Fibroblast of skin of left biceps (primary cell): ENCODE results near the gene CCDC169.
"Not testable (repeated sequence)": the region's sequence is repeated elsewhere in the genome, so short reads cannot be mapped to it uniquely, and the experiment has no call there.

Experiments used
- DNase-seq, 2 experiments: peaks; one replicate each; pipeline ENCODE4 v3.0.0-alpha.2; 2013; ENCODE audit warnings: low read depth in 2 of 2

Gene CCDC169

GRCh38 chr13:36297366-36298338 is at the start of gene CCDC169:
CCDC169 (minus strand) TSS chr13:36297814; CDS start chr13:36297719, 95 bp downstream.
- peak in 1 of 2 experiments; percentile 1 for DNase-seq

GRCh38 chr13:36346222-36347083 is 48.8 kb upstream of the CCDC169 start, which contains the start of gene SPART:
SPART (minus strand) TSS chr13:36346394; CDS start chr13:36335830, 10,564 bp downstream.
- DNase-seq, result peak; percentile 75 to 78

GRCh38 chr13:36345438-36346221 is 48.0 kb upstream of the CCDC169 start:
- DNase-seq, result peak; percentile 62 to 67

- no peak for DNase-seq
These were observed 47.3 kb upstream of the CCDC169 start for GRCh38 chr13:36344886-36345437.

GRCh38 chr13:36344173-36344572 is 46.6 kb upstream of the CCDC169 start:
- DNase-seq, result no peak

- DNase-seq, result no peak
These were observed 46.2 kb upstream of the CCDC169 start for GRCh38 chr13:36343766-36344165.

- no peak for DNase-seq
These were observed 45.1 kb upstream of the CCDC169 start for GRCh38 chr13:36342715-36343114.

GRCh38 chr13:36341718-36342117 is 44.1 kb upstream of the CCDC169 start:
- DNase-seq, result no peak

- DNase-seq, result no peak
These were observed 42.1 kb upstream of the CCDC169 start for GRCh38 chr13:36339600-36340155.

GRCh38 chr13:36337938-36338641 is 40.5 kb upstream of the CCDC169 start:
- DNase-seq, result no peak

- no peak for DNase-seq
These were observed 35.4 kb upstream of the CCDC169 start for GRCh38 chr13:36332986-36333385.

- DNase-seq, result not testable (repeated sequence)
These were observed 34.6 kb upstream of the CCDC169 start for GRCh38 chr13:36332255-36332654.

GRCh38 chr13:36331280-36331679 is 33.7 kb upstream of the CCDC169 start:
- no peak for DNase-seq

GRCh38 chr13:36329361-36329760 is 31.7 kb upstream of the CCDC169 start:
- DNase-seq, result no peak

- no peak for DNase-seq
These were observed 31.2 kb upstream of the CCDC169 start for GRCh38 chr13:36328821-36329220.

- no peak for DNase-seq
These were observed 28.3 kb upstream of the CCDC169 start for GRCh38 chr13:36325912-36326311.

- not testable (repeated sequence) for DNase-seq
These were observed 27.3 kb upstream of the CCDC169 start for GRCh38 chr13:36324881-36325280.

- no peak for DNase-seq
These were observed 26.4 kb upstream of the CCDC169 start for GRCh38 chr13:36323951-36324566.

GRCh38 chr13:36323408-36323807 is 25.8 kb upstream of the CCDC169 start:
- DNase-seq, result no peak

GRCh38 chr13:36319793-36320192 is 22.2 kb upstream of the CCDC169 start:
- not testable (repeated sequence) for DNase-seq
